Measurements from ENCODE around the gene CFP.

The CFP gene

GRCh38 chrX:47633689-47634590, 4.2 kb upstream of the CFP start:
- TF ChIP-seq JUND (IDR thresholded peaks at IDR 0.05; ENCODE audit: low read depth), result no peak
- DNase-seq (ENCODE audit: low read depth in 1 of 2, low spot score in 1 of 2), result no peak
- in situ Hi-C loops (cut with HindIII; ENCODE audit: low pct_unique_long_range_greater_than_20kb, low sequenced_read_pairs), result no loop called here

DNA sequence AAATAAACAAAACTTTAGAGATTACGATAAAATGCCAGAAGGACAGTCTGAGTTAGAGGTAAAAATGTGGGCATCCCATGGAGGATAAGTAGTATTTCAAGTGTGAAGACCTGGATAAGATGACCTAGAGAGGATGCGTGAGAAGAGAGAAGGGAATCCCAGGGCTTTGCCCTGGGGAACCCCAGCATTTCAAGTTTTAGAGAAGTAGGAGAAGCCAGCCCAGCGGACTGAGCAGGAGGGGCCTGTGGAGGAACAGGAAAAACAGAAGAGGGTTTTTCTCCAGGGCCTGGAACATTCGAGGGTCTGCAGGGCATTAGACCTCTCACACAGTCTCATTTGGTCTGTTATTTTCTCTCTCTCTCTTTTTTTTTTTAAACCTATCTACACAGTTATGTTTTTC, 2.9 kb upstream of the CFP start:
- no peak for TF ChIP-seq JUND (IDR thresholded peaks at IDR 0.05; ENCODE audit: low read depth)
- DNase-seq (ENCODE audit: low read depth in 1 of 2, low spot score in 1 of 2), result no peak
- in situ Hi-C loops (cut with HindIII; ENCODE audit: low pct_unique_long_range_greater_than_20kb, low sequenced_read_pairs), result no loop called here

DNA sequence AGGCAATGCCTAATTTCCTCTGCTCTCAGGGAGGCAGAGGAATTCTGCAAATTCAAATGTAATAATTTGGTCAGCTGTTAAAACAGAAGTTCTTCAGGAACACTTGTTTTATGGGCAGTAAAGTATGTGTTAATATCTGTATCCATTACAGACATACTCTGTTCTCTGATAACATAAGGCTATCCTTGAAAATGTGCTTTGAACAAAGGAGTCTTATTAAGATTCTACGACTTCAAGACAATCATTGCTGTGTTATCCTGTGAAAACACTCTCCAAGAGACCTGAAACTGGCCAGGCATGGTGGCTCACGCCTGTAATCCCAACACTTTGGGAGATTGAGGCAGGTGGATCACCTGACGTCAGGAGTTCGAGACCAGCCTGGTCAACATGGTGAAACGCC, 1.9 kb upstream of the CFP start:
- in situ Hi-C loops (cut with HindIII; ENCODE audit: low pct_unique_long_range_greater_than_20kb, low sequenced_read_pairs), result no loop called here

DNA sequence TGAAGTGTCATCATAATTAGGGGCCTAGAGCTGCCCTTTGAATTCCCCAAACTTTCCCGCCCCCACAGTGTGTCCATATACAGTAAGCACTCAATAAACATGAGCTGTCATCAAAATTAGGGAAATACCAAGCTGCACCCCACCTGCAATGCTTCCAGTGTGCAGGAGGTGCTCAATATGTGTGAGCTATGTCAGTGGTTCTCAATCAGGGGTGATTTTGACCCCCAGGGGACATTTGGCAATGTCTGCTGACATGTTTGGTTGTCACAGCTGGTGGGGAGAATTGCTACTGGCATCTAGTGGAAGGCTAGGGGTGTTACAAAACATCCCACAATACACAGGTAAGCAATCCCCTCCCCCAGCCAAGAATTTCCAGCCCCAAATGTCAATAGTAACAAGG, 748 bp downstream of the CFP start:
- in situ Hi-C loops (cut with HindIII; ENCODE audit: low pct_unique_long_range_greater_than_20kb, low sequenced_read_pairs), result no loop called here
- DNase-seq (ENCODE audit: low read depth in 1 of 2, low spot score in 1 of 2), result peak; percentile 28 to 83
- TF ChIP-seq JUND (IDR thresholded peaks at IDR 0.05; ENCODE audit: low read depth), result no peak

More for the DNA sequence above, 1.9 kb upstream of the CFP start:
- DNase-seq (ENCODE audit: low read depth in 1 of 2, low spot score in 1 of 2), result no peak
- TF ChIP-seq JUND (IDR thresholded peaks at IDR 0.05; ENCODE audit: low read depth), result no peak

GRCh38 chrX:47625365-47625764, 4.4 kb downstream of the CFP start:
- TF ChIP-seq JUND (IDR thresholded peaks at IDR 0.05; ENCODE audit: low read depth), result no peak
- in situ Hi-C loops (cut with HindIII; ENCODE audit: low pct_unique_long_range_greater_than_20kb, low sequenced_read_pairs), result no loop called here
- DNase-seq (ENCODE audit: low read depth in 1 of 2, low spot score in 1 of 2), result no peak

GRCh38 chrX:47623540-47624027, 6.1 kb downstream of the CFP start:
- in situ Hi-C loops (cut with HindIII; ENCODE audit: low pct_unique_long_range_greater_than_20kb, low sequenced_read_pairs), result no loop called here
- DNase-seq (ENCODE audit: low read depth in 1 of 2, low spot score in 1 of 2), result peak; percentile 90 to 92
- TF ChIP-seq JUND (IDR thresholded peaks at IDR 0.05; ENCODE audit: low read depth), result no peak

- DNase-seq (ENCODE audit: low read depth in 1 of 2, low spot score in 1 of 2), result peak in 1 of 2 experiments; percentile 82
- no peak for TF ChIP-seq JUND (IDR thresholded peaks at IDR 0.05; ENCODE audit: low read depth)
- in situ Hi-C loops (cut with HindIII; ENCODE audit: low pct_unique_long_range_greater_than_20kb, low sequenced_read_pairs), result no loop called here
These were observed 7.9 kb downstream of the CFP start for GRCh38 chrX:47621851-47622250.

- TF ChIP-seq JUND (IDR thresholded peaks at IDR 0.05; ENCODE audit: low read depth), result no peak
- no peak for DNase-seq (ENCODE audit: low read depth in 1 of 2, low spot score in 1 of 2)
- in situ Hi-C loops (cut with HindIII; ENCODE audit: low pct_unique_long_range_greater_than_20kb, low sequenced_read_pairs), result no loop called here
These were observed 9.4 kb downstream of the CFP start for GRCh38 chrX:47620303-47620685.

GRCh38 chrX:47619486-47620302, 10.0 kb downstream of the CFP start, which contains the start of gene SYN1:
TSS of gene SYN1 (minus strand) at chrX:47619857. CDS start at chrX:47619728, 129 bp downstream.
- peak; percentile 90 for DNase-seq (ENCODE audit: low read depth in 1 of 2, low spot score in 1 of 2)
- no peak for TF ChIP-seq JUND (IDR thresholded peaks at IDR 0.05; ENCODE audit: low read depth)
- in situ Hi-C loops (cut with HindIII; ENCODE audit: low pct_unique_long_range_greater_than_20kb, low sequenced_read_pairs), result no loop called here

- no peak for TF ChIP-seq JUND (IDR thresholded peaks at IDR 0.05; ENCODE audit: low read depth)
- in situ Hi-C loops (cut with HindIII; ENCODE audit: low pct_unique_long_range_greater_than_20kb, low sequenced_read_pairs), result no loop called here
- DNase-seq (ENCODE audit: low read depth in 1 of 2, low spot score in 1 of 2), result no peak
These were observed 10.7 kb downstream of the CFP start for GRCh38 chrX:47618923-47619485.

- in situ Hi-C loops (cut with HindIII; ENCODE audit: low pct_unique_long_range_greater_than_20kb, low sequenced_read_pairs), result no loop called here
- no peak for TF ChIP-seq JUND (IDR thresholded peaks at IDR 0.05; ENCODE audit: low read depth)
- no peak for DNase-seq (ENCODE audit: low read depth in 1 of 2, low spot score in 1 of 2)
These were observed 15.1 kb downstream of the CFP start for GRCh38 chrX:47614618-47615017.

- in situ Hi-C loops (cut with HindIII; ENCODE audit: low pct_unique_long_range_greater_than_20kb, low sequenced_read_pairs), result no loop called here
- TF ChIP-seq JUND (IDR thresholded peaks at IDR 0.05; ENCODE audit: low read depth), result no peak
- no peak for DNase-seq (ENCODE audit: low read depth in 1 of 2, low spot score in 1 of 2)
These were observed 16.6 kb downstream of the CFP start for GRCh38 chrX:47613082-47613481.

Measured in T47D (cell line).